Fibroblast of skin of right quadriceps (primary cell): ENCODE measurements around the gene NMBR.
"Not testable (repeated sequence)": the region's sequence is repeated elsewhere in the genome, so short reads cannot be mapped to it uniquely, and the experiment has no call there.

Experiments used
- DNase-seq: peaks from one replicate; pipeline ENCODE4 v3.0.0-alpha.2; 2013

The NMBR gene

DNA sequence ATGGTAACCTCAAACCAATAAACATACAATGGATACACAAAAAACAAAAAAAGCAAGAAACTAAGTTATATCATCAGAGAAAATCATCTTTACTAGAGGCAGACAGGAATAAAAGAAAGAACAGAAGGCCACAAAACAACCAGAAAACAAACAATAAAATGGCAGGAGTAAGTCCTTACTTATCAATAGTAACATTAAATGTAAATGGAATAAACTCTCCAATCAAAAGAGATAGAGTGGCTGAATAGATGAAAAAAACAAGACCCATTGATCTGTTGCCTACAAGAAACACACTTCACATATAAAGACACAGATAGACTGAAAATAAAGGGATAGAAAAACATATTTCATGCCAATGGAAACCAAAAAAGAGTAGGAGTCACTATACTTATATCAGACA is 95.5 kb downstream of the NMBR start:
- no peak for DNase-seq

DNA sequence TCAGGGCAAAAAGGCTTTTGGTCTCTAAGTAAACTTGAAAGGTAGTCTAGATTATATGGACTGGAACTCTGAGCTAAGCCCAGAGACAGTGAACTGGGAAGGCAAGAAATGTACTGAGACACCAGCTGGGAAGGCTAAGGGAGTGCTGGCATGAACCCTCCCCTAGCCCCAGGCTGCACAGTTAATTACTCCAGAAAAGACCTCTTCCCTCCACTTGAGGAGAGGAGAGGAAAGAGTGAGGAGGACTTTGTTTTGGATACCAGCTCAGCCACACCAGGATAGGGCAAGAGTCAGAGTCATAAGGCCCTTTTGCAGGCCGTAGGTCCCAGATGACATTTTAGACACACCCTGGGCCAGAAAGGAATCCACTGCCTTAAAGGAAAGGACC is 98.3 kb downstream of the NMBR start:
- DNase-seq: no peak

DNA sequence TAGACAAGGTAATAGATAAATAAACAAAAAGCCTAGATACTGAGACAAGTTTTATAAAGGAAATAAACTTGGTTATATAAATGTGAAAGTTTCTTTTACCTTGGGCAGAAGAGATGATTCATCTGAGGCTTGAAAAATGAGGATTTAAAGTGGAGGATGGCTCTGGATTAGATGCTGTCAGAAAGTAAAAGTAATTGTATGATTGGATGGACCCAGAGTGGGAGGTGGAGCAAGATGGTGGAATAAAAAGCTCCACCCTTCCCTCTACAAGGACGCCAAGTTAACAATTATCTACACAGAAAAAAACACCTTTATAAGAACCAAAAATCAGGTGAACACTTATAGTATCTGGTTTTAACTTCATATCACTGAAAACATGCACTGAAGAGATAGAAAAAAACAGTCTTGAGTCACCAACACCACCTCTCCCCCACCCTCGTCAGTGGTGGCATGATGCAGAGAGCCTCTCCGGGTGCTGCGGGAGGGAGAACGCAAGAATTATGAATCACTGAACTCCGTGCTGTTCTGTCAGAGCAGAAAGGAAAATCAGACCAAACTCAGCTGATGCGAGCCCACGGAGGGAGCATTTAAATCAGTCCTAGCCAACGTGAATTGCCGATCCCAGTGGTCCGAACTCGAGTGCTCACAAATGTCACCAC is 98.9 kb downstream of the NMBR start:
- no peak for DNase-seq

DNA sequence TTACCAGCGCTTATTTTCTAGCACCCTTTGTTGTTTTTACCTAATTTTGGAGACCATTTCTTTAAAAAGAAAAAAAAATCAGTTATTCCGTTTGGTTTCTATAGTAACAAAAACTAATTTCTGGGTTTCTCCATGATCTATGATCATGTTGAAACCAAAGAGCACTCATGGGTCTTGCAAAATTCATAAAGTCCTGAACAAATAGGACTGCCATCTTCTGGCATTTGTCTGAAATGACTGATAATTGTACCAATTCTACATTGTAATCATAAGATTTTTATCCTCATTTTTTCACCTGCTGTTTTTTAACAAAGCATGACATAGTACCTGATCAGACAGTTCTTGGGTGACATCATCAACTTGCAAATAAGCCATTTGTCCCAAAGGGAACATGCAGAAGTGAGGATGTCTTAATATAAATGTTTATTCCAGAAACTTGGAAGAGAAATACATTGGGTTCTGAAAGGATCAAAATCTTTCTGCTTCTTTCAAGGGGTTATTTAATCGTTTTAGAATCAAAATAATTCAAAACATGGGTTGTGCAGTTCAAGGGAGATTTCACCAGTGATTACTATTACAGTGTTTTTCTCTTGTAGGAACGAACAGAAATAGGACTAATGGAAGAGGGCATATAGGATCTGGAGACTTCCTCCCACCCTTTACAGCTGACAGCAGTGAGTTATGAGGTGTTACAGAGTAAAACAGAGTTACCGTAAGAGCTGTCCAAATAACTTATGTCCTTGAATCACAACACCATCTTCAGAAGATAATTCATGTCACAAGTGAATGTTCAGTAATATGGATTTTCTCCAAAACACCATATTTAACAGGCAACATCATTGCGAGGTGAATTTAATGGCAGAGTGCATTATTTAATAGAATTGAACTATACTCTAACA is 101.3 kb downstream of the NMBR start:
- peak; percentile 61 for DNase-seq

DNA sequence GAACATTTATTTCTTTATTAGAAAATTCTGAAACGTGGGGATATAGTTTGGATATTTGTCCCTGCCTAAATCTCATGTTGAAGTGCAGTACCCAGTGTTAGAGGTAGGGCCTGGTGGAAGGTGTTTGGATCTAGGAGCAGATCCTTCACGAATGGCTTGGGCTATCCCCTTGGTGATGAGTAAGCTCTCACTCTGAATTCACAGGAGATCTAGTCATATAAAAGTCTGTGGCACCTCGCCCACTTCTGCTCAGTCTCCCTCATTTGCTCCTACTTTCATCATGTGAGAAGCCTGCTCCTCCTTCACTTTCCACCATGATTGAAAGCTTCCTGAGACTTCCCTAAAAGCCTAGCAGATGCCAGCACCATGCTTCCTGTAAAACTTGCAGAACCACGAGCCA is 111.0 kb downstream of the NMBR start:
- no peak for DNase-seq

DNA sequence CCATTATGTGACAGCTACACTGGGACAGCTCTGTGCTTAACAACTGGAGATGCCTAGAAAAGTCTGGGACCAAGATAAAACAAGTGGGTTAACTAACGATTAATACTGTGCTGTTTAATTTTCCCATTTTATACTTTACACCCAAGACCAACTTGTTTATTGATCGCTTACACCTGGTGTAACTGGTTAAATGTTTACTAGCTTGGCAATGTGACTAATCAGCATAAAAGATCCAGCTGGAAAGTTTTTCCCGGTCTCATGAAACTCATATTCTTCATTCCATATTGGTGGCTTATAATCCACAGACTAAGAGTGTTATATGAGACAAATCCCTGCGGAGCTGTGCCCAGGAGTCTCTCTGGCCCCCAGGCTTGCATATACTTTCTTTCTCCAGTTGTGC is 115.9 kb downstream of the NMBR start:
- no peak for DNase-seq

DNA sequence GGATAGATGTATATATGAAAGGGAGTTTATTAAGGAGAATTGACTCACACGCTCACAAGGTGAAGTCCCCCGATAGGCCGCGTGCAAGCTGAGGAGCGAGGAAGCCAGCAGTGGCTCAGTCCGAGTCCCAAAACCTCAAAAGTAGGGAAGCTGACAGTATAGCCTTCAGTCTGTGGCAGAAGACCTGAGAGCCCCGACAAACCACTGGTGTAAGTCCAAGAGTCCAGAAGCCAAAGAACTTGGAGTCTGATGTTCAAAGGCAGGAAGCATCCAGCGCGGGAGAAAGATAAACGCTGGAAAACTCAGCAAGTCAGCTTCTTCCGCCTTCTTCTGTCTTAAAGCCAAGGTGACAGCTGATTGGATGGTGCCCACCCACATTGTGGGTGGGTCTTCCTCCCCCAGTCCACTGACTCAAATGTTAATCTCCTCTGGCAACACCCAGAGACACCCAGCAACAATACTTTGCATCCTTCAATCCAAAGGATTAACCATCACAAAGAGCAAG is 116.8 kb downstream of the NMBR start:
- DNase-seq: peak; percentile 39

DNA sequence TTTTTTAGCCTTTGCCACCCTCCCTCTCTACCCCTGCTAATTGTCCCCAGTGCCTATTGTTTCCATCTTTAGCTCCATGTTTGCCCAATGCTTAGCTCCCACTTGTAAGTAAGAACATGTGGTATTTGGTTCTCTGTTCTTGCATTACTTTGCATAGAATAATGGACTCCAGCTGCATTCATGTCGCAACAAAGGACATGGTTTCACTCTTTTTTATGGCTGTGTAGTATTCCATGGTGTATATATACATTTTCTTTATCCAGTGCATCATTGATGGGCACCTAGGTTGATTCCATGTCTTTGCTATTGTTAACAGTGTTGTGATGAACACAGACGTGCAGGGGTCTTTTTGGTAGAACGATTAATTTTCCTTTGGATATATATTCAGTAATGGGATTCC is 118.4 kb downstream of the NMBR start:
- no peak for DNase-seq

DNA sequence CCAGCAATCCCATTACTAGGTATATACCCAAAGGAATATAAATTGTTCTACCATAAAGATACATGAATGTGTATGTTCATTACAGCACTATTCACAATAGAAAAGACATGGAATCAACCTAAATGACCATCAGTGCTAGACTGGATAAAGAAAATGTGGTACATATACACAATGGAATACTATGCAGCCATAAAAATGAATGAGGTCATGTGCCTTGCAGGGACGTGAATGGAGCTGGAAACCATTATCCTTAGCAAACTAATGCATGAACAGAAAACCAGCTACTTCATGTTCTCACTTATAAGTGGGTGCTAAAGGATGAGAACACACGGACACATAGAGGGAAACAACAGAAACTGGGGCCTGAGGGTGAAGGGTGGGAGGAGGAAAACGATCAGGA is 119.1 kb downstream of the NMBR start:
- DNase-seq: not testable (repeated sequence)

DNA sequence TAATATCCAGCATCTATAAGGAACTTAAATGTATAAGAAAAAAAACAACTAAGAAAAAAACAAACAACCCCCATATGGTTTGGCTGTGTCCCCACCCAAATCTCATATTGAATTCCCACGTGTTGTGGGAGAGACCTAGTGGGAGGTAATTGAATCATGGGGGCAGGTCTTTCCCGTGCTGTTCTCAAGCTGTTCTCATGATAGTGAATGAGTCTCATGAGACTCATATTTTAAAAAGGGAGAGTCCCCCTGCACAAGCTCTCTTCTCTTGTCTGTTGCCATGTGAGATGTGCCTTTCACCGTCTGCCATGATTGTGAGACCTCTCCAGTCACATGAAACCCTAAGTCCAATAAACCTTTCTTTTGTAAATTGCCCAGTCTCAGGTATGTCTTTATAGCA is 119.8 kb downstream of the NMBR start:
- no peak for DNase-seq

DNA sequence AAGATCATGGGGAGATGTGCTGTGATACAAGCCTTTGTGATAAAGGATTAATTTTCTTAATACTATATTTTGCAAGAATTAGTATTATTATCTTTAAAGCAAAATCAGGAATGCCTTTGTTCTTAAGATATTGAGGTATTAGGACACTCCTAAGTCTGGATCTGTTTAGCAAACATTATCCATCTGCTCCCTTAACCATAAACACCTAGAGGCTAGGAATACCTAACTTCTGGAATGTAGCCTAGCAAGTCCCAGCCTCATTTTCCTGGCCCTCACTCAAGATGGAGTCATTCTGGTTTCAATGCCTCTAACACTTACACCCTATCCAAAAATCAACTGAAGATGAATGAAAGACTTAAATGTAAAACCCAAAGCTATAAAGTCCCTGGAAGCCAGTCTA is 120.5 kb downstream of the NMBR start:
- no peak for DNase-seq
